A673 (cell line): Measurements from ENCODE around the gene ESRRB.

Experiments used
- CTCF ChIP-seq: fragments of 300-800, 200-600 bp; sonication (generic); conservative IDR thresholded peaks from 2 replicates; pipeline ENCODE4 v1.5.1; 2017; ENCODE audit warnings: low read depth, mild to moderate bottlenecking, antibody characterized with exemption, low read length, moderate library complexity, mixed read lengths
- EZH2 ChIP-seq: fragments of 200-600 bp; sonication (generic); IDR thresholded peaks from 2 replicates; pipeline ENCODE4 v1.6.1; 2017; ENCODE audit warnings: borderline replicate concordance, low read depth, mild to moderate bottlenecking, mixed read lengths, antibody characterized with exemption, low read length; ENCODE audit not compliant: poor library complexity, severe bottlenecking

- TF ChIP-seq CTCF, result no peak
- no peak for TF ChIP-seq EZH2
Measured at GRCh38 chr14:76375947-76376404, at the start of gene ESRRB.
